Spleen (tissue), 7 donors: ENCODE measurements around the gene LPGAT1.

Experiments used
- POLR2A ChIP-seq, 3 donors: fragments of 450-650 bp; IDR thresholded peaks; one replicate each; pipeline ENCODE4 v1.5.1; 2017; ENCODE audit warnings: antibody characterized with exemption in 3 of 3, mild to moderate bottlenecking in 1 of 3
- TF ChIP-seq, protein P1 (sequence below), 11 experiments: fragments of 200-600 bp in 7 of 11; fragments of 450-650 bp in 4 of 11; sonication (generic) in 4 of 11; IDR thresholded peaks in 8 of 11; conservative IDR thresholded peaks in 3 of 11; 1 replicate in 7 of 11; 2 replicates in 4 of 11; pipeline versions ENCODE4 v1.4.0 to v1.8.0; 2016 to 2021; ENCODE audit warnings: antibody characterized with exemption in 11 of 11, inconsistent platforms in 4 of 11, mild to moderate bottlenecking in 1 of 11
- donor health status: DM: no; HTN: no; CAD: no; lungs with moderate emphysema.
- donor health status: DM: no; HTN: no; CAD: no.
- donor health status: DM: no; HTN: no; CAD: no.

DNA sequence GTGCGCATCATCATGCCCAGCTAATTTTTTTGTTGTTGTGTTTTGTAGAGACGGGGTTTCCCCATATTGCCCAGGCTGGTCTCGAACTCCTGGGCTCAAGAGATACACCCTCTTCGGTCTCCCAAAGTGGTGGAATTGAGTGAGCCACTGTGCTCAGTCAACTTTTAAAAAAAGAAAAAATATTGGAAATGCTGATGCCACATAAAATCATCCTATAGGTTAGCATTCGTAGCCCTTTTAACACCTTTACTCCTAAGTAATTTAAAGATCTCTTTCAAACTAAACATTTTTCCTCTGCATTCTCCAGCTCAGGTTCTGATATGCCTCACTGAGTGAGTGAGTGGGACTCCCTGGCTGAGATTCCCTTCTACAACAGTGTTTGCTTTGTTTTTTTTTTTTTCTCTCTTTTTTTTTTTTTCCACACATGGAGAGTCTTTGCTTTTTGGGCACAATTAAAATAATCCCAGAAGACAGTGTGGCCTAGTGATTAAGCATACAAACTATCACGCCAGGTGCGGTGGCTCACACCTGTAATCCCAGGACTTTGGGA is 74.0 kb downstream of the LPGAT1 start:
- TF ChIP-seq, protein P1, sequence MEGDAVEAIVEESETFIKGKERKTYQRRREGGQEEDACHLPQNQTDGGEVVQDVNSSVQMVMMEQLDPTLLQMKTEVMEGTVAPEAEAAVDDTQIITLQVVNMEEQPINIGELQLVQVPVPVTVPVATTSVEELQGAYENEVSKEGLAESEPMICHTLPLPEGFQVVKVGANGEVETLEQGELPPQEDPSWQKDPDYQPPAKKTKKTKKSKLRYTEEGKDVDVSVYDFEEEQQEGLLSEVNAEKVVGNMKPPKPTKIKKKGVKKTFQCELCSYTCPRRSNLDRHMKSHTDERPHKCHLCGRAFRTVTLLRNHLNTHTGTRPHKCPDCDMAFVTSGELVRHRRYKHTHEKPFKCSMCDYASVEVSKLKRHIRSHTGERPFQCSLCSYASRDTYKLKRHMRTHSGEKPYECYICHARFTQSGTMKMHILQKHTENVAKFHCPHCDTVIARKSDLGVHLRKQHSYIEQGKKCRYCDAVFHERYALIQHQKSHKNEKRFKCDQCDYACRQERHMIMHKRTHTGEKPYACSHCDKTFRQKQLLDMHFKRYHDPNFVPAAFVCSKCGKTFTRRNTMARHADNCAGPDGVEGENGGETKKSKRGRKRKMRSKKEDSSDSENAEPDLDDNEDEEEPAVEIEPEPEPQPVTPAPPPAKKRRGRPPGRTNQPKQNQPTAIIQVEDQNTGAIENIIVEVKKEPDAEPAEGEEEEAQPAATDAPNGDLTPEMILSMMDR (IDR thresholded peaks at IDR 0.05 in 8 of 11, conservative IDR thresholded peaks at IDR 0.05 in 3 of 11), result no peak
- no peak for TF ChIP-seq POLR2A (IDR thresholded peaks at IDR 0.05)
